ENCODE data around the gene AUNIP.

The AUNIP gene

DNA sequence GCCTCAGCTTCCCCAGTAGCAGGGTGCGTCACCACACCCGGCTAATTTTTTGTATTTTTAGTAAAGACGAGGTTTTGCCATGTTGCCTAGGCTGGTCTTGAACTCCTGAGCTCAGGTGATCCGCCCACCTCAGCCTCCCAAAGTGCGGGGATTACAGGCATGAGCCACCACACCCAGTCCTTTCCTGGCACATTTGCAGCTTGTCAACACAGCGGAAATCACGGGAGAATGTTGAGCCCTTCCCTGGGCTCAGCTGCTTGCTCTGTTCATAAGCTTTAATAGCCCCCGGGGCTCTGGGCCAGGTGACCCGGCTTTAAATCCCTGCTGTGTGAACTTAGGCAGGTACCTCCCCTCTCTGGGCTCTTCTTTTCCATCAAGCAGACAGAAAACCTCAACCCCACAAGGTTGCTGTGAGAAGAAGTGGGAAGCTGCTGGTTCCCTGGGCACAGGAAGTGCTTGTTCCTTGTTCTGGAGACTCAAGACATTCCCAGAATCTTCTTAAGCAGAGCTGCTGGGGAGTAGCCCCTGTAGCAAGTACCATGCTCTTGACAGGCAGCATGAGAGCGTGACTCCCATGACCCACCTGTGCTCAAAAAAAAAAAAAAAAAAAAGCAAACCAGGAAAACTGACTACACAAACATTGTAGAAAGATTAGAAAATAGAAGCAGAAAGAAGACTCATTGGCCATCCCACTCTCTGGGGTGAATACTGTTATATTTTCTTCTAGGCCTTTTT is 73.8 kb downstream of the AUNIP start:
- no peaks in the 10 kb centered on the region for H3K27me3 ChIP-seq (ENCODE audit: control insufficient read depth, insufficient read depth, low read length)
- H3K4me1 ChIP-seq = no peaks in the 10 kb centered on the region
- H3K36me3 ChIP-seq (ENCODE audit: control insufficient read depth, insufficient read depth, low read length) = no peaks in the 10 kb centered on the region
- TF ChIP-seq, protein P1, sequence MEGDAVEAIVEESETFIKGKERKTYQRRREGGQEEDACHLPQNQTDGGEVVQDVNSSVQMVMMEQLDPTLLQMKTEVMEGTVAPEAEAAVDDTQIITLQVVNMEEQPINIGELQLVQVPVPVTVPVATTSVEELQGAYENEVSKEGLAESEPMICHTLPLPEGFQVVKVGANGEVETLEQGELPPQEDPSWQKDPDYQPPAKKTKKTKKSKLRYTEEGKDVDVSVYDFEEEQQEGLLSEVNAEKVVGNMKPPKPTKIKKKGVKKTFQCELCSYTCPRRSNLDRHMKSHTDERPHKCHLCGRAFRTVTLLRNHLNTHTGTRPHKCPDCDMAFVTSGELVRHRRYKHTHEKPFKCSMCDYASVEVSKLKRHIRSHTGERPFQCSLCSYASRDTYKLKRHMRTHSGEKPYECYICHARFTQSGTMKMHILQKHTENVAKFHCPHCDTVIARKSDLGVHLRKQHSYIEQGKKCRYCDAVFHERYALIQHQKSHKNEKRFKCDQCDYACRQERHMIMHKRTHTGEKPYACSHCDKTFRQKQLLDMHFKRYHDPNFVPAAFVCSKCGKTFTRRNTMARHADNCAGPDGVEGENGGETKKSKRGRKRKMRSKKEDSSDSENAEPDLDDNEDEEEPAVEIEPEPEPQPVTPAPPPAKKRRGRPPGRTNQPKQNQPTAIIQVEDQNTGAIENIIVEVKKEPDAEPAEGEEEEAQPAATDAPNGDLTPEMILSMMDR (IDR thresholded peaks at IDR 0.05) = no peak
- H3K27ac ChIP-seq = no peak overlapping the region
- no peaks in the 10 kb centered on the region for H3K79me2 ChIP-seq
- no peak overlapping the region for H3K9ac ChIP-seq
- no peaks in the 10 kb centered on the region for H3K9me3 ChIP-seq (ENCODE audit: control insufficient read depth, low read length)
- H3K4me3 ChIP-seq (ENCODE audit: low read depth, low read length) = no peak overlapping the region
- H3K4me2 ChIP-seq (ENCODE audit: low read length) = no peak overlapping the region
- no peak overlapping the region for H2AFZ ChIP-seq

DNA sequence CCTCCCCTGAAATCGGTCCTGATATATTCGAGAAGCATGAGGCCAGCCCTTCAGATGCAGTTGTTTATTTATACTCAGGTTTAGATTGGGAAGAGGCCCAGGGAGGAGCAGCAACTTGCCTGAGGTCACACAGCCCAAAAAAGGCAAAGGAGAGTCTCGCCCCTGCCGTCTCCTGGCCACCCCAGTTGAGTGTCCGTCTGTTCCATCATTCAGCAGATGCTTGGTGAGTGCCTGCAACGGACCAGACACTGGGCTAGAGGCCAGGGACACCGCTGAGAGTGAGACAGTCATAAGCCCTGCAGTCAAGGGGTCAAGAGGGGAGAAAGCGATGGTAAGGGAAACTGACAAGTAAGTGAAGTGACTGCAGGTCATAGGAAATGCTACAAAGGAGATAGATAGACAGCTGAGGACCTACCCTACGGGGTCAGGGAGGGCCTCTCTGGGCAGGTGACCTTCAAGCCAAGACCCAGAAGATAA is 74.6 kb downstream of the AUNIP start:
- Histone ChIP-seq H3K27ac (no peak overlapping the region), H3K79me2 (no peaks in the 10 kb centered on the region), H2AFZ (no peak overlapping the region), H3K4me1 (peaks cover 3% of the 10 kb centered on the region), H3K9me3 (ENCODE audit: control insufficient read depth, low read length) (no peaks in the 10 kb centered on the region), H3K4me3 (ENCODE audit: low read depth, low read length) (no peak overlapping the region), H3K27me3 (ENCODE audit: control insufficient read depth, insufficient read depth, low read length) (no peaks in the 10 kb centered on the region), H3K36me3 (ENCODE audit: control insufficient read depth, insufficient read depth, low read length) (no peaks in the 10 kb centered on the region), H3K9ac (no peak overlapping the region), H3K4me2 (ENCODE audit: low read length) (no peak overlapping the region)
- TF ChIP-seq, protein P1 (IDR thresholded peaks at IDR 0.05) = no peak

All from parathyroid adenoma (tissue), 2 donors.